GM18517 (cell line): ENCODE data around the gene TDRD9.
"Not testable (repeated sequence)": the region's sequence is repeated elsewhere in the genome, so short reads cannot be mapped to it uniquely, and the experiment has no call there.

Source experiments
- ATAC-seq: cut with Tn5 transposase; IDR thresholded peaks from one replicate; pipeline ENCODE4 v1.9.1; 2021; ENCODE audit warnings: mild to moderate bottlenecking, moderate library complexity; ENCODE audit not compliant: unreplicated experiment

The TDRD9 gene

GRCh38 chr14:103980623-103981238 is 52.5 kb downstream of the TDRD9 start:
- ATAC-seq, result not testable (repeated sequence)

DNA sequence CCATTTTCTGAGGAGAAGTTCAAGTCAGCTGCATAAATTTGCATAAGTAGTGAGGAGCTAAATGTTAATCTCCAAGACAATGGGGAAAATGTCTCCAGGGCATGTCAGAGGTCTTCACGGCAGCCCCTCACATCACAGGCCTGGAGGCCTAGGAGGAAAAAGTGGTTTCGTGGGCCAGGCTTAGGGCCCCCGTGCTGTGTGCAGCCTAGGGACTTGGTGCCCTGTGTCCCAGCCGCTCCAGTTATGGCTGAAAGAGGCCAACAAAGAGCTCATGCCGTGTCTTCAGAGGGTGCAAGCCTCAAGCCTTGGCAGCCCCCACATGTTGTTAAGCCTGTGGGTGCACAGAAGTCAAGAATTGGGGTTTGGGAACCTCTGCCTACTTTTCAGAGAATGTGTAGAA is 55.9 kb downstream of the TDRD9 start:
- ATAC-seq, result no peak

DNA sequence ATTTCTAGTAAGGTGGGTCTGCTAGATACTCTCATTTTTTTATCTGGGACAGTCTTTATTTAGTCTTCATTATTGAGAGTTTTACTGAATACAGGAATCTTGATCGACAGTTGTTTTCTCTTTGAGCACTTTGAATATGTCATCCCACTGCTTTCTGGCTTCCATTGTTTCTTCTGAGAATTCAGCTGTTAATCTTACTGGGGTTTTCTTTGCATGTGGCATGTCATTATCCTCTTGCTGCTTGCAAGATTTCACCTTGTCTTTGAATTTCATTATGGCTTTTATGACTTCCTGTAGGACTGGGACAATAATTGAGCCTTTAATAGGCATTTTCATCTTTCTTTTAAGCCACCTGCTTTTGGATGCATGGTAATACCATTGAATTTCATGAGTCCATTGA is 60.8 kb downstream of the TDRD9 start:
- ATAC-seq, result no peak

DNA sequence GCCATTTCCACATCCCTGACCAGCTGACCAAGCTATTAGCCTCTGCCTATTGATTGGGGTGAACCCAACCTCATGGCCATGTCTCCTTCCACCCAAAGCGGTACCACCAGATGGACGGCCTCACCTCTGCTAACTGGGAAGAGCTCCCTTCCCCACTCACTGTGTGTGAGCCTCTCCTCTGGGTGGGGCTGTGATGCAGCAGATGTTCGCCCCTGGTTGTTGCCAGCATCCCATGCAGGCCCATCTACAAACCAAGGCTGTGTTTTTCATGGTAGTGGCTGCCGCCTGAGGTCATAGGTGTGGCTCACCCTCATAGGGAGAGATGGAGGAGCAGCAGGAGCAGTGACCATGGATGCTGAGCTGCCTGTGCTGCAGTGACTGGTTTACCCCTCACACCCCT is 61.7 kb downstream of the TDRD9 start:
- ATAC-seq, result no peak

GRCh38 chr14:103994535-103995184 is 66.4 kb downstream of the TDRD9 start:
- ATAC-seq, result no peak

- ATAC-seq, result no peak
Measured at GRCh38 chr14:103995876-103996275, 67.6 kb downstream of the TDRD9 start.

- ATAC-seq, result no peak
Measured at GRCh38 chr14:103997391-103997790, 69.1 kb downstream of the TDRD9 start.

- no peak for ATAC-seq
Measured at GRCh38 chr14:103998027-103998426, 69.8 kb downstream of the TDRD9 start.

- no peak for ATAC-seq
Measured at GRCh38 chr14:103999795-104000440, 71.7 kb downstream of the TDRD9 start.

GRCh38 chr14:104001003-104001402 is 72.7 kb downstream of the TDRD9 start:
- ATAC-seq, result no peak

GRCh38 chr14:104003616-104004015 is 75.4 kb downstream of the TDRD9 start:
- no peak for ATAC-seq

DNA sequence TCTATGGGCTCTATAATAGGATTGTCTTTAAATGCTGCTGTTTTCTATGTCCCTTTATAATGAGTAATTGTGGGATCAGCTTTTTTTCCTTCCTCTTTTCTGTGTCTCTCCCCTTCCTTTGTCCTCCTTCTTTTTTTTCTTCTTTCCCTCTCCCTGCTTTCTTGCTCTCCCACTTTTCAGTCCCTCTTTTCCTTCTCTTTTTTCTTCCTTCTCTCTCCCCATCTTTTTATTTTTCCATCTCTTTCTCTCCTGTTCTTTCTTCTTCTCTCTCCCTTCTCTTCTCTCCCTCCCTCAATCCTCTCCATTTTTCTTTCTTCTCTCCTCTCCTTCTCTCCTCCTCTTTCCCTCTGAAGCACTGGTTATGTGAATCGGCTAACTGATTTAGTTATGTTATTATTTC is 76.6 kb downstream of the TDRD9 start:
- ATAC-seq, result no peak

DNA sequence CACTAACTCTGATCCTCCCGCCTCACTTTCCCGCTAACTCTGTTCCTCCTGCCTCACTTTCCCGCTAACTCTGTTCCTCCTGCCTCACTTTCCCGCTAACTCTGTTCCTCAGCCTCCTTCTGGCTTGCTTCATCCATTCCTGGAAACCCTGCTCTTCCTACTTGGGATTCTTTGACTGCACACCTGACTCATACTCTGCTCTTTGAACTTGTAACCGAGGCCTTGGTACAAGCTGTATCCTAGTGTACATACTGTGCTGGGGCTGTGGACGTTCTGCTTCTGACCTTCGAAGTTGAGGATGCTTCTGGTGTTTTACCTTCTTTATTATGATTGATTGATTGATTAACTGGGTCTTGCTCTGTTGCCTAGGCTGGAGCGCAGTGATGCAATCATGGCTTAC is 77.2 kb downstream of the TDRD9 start:
- ATAC-seq, result no peak

DNA sequence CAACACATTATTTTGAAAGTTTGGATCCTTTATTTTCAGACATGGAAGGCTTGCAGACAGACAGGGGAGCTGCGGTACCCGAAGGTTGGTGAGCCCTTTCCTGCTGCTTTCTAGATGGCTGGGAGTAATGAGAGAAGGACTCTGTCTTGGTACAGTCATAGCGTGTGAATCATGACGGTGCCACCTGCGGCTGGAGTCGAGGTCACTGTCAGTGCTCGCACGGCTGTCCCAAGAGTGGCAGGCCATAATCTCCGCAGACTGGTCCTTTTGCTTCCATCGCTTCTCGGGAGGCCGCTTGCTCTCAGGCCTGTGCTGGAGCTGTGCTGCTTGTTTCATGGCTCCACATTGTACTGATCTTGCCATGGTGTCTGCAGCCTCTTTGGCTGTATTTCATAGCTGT is 78.9 kb downstream of the TDRD9 start:
- no peak for ATAC-seq

DNA sequence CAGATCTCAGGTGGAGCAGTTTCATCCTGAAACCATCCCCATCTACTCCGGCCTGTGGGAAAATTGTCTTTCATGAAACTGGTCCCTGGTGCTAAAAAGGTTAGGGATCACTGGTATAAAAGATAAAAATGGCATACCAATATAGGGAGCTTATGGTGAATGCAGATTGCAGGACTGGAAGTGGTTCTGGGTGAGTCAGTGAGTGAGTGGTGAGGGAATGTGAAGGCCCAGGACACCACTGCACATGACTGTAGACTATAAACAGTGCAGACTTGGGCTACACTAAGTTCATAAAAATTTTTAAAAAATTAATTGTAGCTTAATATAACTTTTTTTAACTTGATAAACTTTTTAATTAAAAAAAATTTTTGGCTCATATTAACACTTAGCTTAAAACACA is 81.0 kb downstream of the TDRD9 start:
- ATAC-seq, result no peak

DNA sequence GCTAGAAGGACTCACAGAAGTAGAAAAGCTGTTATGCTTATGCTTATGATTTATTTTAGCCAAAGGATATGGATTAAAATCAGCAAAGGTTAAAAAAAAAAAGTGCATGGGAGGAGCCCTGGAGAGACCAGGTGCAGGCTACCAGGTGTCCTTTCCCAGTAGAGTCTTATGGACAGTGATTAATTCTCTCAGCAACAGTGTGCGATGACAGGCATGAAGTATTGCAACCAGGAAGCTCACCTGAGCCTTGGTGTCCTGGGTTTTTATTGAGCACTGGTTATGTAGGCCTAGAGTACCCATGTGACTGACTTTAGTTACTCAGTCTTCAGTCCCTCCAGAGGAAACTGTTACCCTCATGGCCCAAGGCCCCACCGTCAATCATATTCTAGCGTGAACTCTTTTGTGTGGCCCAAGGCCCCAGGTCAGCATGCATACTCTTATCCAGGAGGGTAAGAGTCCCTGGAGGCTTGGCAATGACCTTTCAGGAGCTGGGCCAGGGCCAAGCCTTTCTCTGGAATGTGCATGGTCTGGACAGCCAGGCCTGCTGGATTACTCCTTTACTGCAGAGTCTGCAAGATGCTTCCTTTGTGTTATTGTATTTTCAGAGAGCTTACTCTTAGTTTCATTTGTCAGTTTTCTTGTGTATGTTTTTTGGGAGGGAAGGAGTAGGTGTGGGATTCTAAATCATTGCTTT is 83.7 kb downstream of the TDRD9 start:
- ATAC-seq, result no peak

DNA sequence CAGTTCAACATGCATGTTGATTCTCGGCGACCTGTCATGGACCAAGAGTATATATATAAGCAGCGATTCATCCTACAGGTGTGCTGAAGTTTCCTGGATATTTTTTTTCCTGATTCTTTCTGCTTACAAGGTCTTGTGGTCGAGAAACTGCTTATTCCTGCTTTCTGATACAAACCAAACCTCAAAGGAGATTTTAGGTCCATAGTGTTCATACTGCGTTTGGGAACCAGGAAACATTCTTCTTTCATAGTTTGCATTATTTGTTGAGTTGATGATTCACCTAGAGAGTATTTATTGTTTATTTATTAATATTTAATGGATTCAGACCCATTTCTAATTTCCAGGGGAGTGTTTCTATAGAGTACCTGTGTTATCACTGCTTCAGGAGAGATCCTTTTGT is 86.5 kb downstream of the TDRD9 start:
- no peak for ATAC-seq

GRCh38 chr14:104016873-104017650 is 88.8 kb downstream of the TDRD9 start:
- no peak for ATAC-seq

DNA sequence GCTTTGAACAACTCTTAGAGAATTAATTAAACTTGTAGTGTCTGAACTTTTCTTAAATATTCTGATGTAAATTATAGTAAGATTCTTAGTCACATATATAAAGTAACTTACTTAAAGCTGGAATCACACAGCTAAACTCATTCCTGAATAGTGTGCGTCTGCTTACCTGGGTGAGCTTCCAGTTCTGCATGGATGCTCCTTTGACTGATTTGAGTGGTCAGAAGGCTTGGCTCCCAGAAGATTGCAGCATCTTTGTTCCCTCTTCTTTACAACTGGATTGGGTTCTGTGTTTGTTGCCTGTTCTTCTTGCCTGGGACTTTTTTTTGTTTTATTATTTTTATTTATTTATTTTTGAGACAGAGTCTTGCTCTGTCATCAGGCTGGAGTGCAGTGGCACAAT is 90.8 kb downstream of the TDRD9 start:
- ATAC-seq, result no peak

DNA sequence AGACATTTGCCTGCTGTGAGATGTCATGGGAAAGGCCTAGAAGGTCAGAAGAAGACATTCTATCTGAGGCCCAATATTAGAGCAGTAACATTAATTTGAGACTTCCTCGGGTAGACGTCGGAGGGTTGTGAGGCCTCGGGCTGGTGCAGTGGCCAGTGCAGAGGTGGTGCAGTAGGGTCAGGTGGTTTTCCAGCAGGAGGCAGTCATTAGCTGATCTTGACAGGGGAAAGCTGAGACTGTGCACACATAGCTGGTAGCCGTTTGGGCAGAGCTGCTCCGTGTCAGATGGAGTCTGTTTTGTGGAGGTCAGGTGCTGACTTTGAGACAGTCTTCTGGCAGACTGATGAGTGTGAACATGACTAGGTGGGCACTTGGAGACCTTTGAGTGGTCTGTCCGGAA is 91.5 kb downstream of the TDRD9 start:
- ATAC-seq, result no peak

DNA sequence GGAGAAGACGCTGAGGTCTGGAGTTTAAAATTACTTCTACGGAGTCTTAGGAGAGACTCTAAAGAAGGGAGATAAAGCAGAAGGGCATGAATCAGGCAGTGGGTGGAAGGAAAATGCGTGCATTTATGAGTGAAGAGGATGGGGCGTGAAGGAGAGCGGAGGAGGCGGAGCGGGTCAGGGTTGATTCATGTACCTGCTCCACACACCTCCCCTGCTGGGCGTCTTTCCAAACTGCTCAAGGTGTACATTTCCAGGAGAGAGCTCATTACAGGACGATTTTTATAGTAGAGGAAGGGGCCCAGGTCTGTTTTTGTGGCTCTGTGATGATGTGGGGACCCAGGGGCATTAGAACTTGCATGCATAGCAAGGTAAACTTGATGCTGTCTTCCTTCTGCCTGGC is 92.2 kb downstream of the TDRD9 start:
- ATAC-seq, result no peak
